ENCODE results near the gene LLGL2.

Gene LLGL2

DNA sequence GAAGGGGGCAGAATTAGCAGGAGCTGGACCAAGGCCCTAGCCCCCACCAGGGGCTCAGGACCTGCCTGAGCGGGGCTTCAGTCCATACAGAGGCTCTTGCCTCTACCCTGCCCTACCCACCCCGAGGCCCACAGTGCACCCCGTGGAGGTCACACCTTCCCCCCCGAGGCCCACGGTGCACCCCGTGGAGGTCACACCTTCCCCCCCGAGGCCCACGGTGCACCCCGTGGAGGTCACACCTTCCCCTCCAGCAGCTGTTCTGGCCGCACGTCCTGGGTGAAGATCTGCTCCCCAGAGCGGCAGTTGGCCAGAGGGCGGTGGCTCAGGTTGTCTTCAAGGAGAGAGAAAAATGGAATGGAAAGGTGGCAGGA, 21.5 kb upstream of the LLGL2 start:
- Histone ChIP-seq H3K4me3 (ENCODE audit: low read depth, low read length) (no peak overlapping the region), H3K27ac (no peak overlapping the region), H3K36me3 (peaks cover 89% of the 10 kb centered on the region), H3K27me3 (ENCODE audit: insufficient read depth, low read depth, severe bottlenecking) (no peaks in the 10 kb centered on the region), H3K9me3 (ENCODE audit: severe bottlenecking) (no peaks in the 10 kb centered on the region)
- no peak for TF ChIP-seq CTCF (IDR thresholded peaks at IDR 0.05; ENCODE audit: low read depth, low read length)
- DNase-seq, result no peak

- H3K9me3 ChIP-seq (ENCODE audit: severe bottlenecking), result no peaks in the 10 kb centered on the region
- peak; percentile 70 for DNase-seq
- H3K36me3 ChIP-seq, result peaks cover 89% of the 10 kb centered on the region
- H3K4me3 ChIP-seq (ENCODE audit: low read depth, low read length), result no peak overlapping the region
- peak; percentile 97 for TF ChIP-seq CTCF (IDR thresholded peaks at IDR 0.05; ENCODE audit: low read depth, low read length)
- no peaks in the 10 kb centered on the region for H3K27me3 ChIP-seq (ENCODE audit: insufficient read depth, low read depth, severe bottlenecking)
- no peak overlapping the region for H3K27ac ChIP-seq
These were observed 20.9 kb upstream of the LLGL2 start for GRCh38 chr17:75504347-75505151.

- Histone ChIP-seq H3K27ac (no peak overlapping the region), H3K27me3 (ENCODE audit: insufficient read depth, low read depth, severe bottlenecking) (no peaks in the 10 kb centered on the region), H3K36me3 (peaks cover 89% of the 10 kb centered on the region), H3K4me3 (ENCODE audit: low read depth, low read length) (no peak overlapping the region), H3K9me3 (ENCODE audit: severe bottlenecking) (no peaks in the 10 kb centered on the region)
- TF ChIP-seq CTCF (IDR thresholded peaks at IDR 0.05; ENCODE audit: low read depth, low read length), result no peak
- no peak for DNase-seq
These were observed 20.4 kb upstream of the LLGL2 start for GRCh38 chr17:75505152-75505409.

- no peak overlapping the region for H3K4me3 ChIP-seq (ENCODE audit: low read depth, low read length)
- no peak for DNase-seq
- peaks cover 89% of the 10 kb centered on the region for H3K36me3 ChIP-seq
- no peaks in the 10 kb centered on the region for H3K27me3 ChIP-seq (ENCODE audit: insufficient read depth, low read depth, severe bottlenecking)
- no peak for TF ChIP-seq CTCF (IDR thresholded peaks at IDR 0.05; ENCODE audit: low read depth, low read length)
- no peaks in the 10 kb centered on the region for H3K9me3 ChIP-seq (ENCODE audit: severe bottlenecking)
- no peak overlapping the region for H3K27ac ChIP-seq
These were observed 19.9 kb upstream of the LLGL2 start for GRCh38 chr17:75505640-75506039.

- Histone ChIP-seq H3K9me3 (ENCODE audit: severe bottlenecking) (no peaks in the 10 kb centered on the region), H3K36me3 (peaks cover 87% of the 10 kb centered on the region), H3K27ac (no peak overlapping the region), H3K4me3 (ENCODE audit: low read depth, low read length) (no peak overlapping the region), H3K27me3 (ENCODE audit: insufficient read depth, low read depth, severe bottlenecking) (no peaks in the 10 kb centered on the region)
- TF ChIP-seq CTCF (IDR thresholded peaks at IDR 0.05; ENCODE audit: low read depth, low read length), result no peak
- DNase-seq, result no peak
These were observed 19.4 kb upstream of the LLGL2 start for GRCh38 chr17:75506134-75506533.

DNA sequence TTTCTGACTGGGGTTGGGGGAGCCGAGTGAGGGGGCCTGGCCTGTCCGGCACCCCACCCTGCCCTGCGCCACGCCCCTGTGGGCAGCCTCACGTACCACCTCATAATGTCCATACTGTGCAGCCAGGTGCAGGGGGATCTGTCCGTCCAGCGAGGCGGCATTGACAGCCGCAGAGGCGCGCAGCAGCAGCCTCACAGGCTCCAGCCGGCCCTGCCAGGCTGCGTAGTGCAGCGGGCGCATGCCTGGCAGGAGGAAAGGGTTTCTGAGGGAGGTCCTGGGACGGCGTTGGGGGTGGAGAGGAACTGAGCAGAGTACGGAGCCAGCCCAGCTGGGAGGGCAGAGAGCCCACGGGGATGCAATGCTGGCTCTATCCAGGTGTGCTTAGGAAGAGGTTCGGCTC, 18.6 kb upstream of the LLGL2 start:
- Histone ChIP-seq H3K9me3 (ENCODE audit: severe bottlenecking) (no peaks in the 10 kb centered on the region), H3K4me3 (ENCODE audit: low read depth, low read length) (no peak overlapping the region), H3K27me3 (ENCODE audit: insufficient read depth, low read depth, severe bottlenecking) (no peaks in the 10 kb centered on the region), H3K27ac (no peak overlapping the region), H3K36me3 (peaks cover 89% of the 10 kb centered on the region)
- TF ChIP-seq CTCF (IDR thresholded peaks at IDR 0.05; ENCODE audit: low read depth, low read length), result no peak
- no peak for DNase-seq
